NCI-H2081 (cell line): ENCODE measurements around the gene CYP24A1.
A peak's percentile ranks its signal among the peaks of the same experiment; 100 is the strongest.

ENCODE experiments used
- DNase-seq, 2 experiments: peaks; one replicate each; lab custom pipeline; 2025; lab: John Stamatoyannopoulos, UW

Gene CYP24A1

GRCh38 chr20:54156981-54157835 is 16.6 kb downstream of the CYP24A1 start:
- DNase-seq: peak in 1 of 2 experiments; percentile 7

- DNase-seq: no peak
Observed at GRCh38 chr20:54156522-54156921, 17.3 kb downstream of the CYP24A1 start.

- DNase-seq: no peak
Observed at GRCh38 chr20:54155736-54156317, 18.0 kb downstream of the CYP24A1 start.

GRCh38 chr20:54154439-54154838 is 19.3 kb downstream of the CYP24A1 start:
- DNase-seq: no peak

- no peak for DNase-seq
Observed at GRCh38 chr20:54153847-54154246, 19.9 kb downstream of the CYP24A1 start.

- DNase-seq: no peak
Observed at GRCh38 chr20:54153041-54153327, 20.8 kb downstream of the CYP24A1 start.

- no peak for DNase-seq
Observed at GRCh38 chr20:54152227-54153040, 21.4 kb downstream of the CYP24A1 start.

GRCh38 chr20:54151511-54152226 is 22.1 kb downstream of the CYP24A1 start:
- DNase-seq: no peak

- no peak for DNase-seq
Observed at GRCh38 chr20:54151075-54151439, 22.7 kb downstream of the CYP24A1 start.

- DNase-seq: no peak
Observed at GRCh38 chr20:54149765-54150264, 24.0 kb downstream of the CYP24A1 start.

GRCh38 chr20:54148947-54149764 is 24.6 kb downstream of the CYP24A1 start:
- DNase-seq: no peak

- DNase-seq: no peak
Observed at GRCh38 chr20:54146672-54147071, 27.1 kb downstream of the CYP24A1 start.

GRCh38 chr20:54144847-54145414 is 28.9 kb downstream of the CYP24A1 start:
- no peak for DNase-seq

- no peak for DNase-seq
Observed at GRCh38 chr20:54140927-54141566, 32.7 kb downstream of the CYP24A1 start.

- no peak for DNase-seq
Observed at GRCh38 chr20:54140486-54140885, 33.3 kb downstream of the CYP24A1 start.

GRCh38 chr20:54140067-54140466 is 33.7 kb downstream of the CYP24A1 start:
- no peak for DNase-seq

GRCh38 chr20:54139188-54139587 is 34.6 kb downstream of the CYP24A1 start:
- no peak for DNase-seq

- no peak for DNase-seq
Observed at GRCh38 chr20:54138427-54138826, 35.4 kb downstream of the CYP24A1 start.

- no peak for DNase-seq
Observed at GRCh38 chr20:54137115-54137514, 36.7 kb downstream of the CYP24A1 start.

- no peak for DNase-seq
Observed at GRCh38 chr20:54134445-54135220, 39.2 kb downstream of the CYP24A1 start.
